ENCODE data around the gene DGAT2.

The DGAT2 gene

GRCh38 chr11:75836417-75836816, 67.8 kb downstream of the DGAT2 start:
- DNase-seq = no peak

DNA sequence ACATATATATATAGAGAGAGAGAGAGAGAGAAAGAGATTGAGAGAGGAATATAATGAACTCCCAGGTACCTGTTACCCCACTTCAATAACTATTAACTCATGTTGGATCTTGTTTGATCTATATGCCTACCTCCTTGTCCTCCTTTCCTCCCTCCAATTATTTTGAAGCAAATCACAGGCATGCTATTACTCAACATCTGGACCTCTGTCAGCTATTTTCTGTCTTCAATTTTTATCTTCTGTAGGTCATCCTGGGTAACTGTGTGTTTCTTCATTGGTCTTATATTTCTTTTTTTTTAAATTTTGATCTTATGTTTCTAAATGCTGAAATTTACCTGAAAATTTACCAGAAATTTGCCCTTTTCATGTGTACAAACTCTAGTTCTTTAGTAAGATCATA, 71.3 kb downstream of the DGAT2 start:
- DNase-seq = no peak

- DNase-seq = no peak
Observed at GRCh38 chr11:75840522-75840921, 71.9 kb downstream of the DGAT2 start.

DNA sequence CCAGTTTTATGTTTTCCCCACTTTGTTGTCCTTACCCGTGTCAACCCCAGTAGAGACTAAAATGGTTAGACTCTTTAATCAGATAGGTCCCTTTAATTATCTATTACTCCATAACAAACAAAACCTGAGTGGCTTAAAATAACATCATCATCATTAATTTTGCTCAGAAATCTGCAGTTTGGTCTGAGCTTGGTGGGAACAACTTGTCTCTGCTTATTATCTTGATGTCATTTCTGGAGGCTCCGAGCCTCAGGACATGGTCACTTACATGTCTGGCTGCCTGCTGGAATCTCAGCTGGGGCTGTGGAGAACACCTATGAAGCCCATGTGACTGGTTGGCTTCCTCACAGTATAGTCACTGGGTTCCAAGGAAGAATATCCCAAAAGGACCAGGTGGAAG, 73.2 kb downstream of the DGAT2 start:
- no peak for DNase-seq

DNA sequence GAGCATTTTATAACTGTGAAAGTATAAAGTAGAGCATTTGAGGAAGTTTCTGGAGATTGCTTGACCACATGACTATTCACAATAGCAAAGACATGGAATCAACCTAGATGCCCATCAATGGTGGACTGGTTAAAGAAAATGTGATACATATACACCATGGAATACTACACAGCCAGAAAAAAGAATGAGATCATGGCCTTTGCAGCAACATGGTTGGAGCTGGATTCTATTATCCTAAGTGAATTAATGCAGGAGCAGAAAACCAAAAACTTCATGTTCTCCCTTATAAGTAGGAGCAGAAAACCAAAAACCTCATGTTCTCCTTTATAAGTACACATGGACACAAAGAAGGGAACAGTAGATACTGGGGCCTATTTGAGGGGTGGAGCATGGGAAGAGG, 76.7 kb downstream of the DGAT2 start:
- DNase-seq = no peak

DNA sequence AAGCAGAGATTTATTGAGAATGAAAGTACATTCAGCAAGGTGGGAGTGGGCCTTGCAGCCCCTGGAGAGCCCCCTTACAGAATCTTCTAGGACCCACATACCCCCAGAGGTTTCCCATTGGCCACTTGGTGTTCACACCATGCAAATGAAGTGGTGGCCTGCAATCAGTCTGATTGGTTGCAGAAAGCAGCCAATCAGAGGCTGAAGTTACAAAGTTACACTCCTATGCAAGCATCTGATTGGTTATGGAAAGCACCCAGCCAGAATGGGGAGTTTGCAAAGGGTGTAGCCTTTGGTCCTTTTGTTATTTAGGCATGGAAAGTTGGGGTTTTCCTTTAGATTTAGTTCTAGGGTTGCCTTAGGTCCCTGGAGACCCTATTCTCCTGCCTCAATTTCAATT, 81.3 kb downstream of the DGAT2 start:
- DNase-seq = no peak

DNA sequence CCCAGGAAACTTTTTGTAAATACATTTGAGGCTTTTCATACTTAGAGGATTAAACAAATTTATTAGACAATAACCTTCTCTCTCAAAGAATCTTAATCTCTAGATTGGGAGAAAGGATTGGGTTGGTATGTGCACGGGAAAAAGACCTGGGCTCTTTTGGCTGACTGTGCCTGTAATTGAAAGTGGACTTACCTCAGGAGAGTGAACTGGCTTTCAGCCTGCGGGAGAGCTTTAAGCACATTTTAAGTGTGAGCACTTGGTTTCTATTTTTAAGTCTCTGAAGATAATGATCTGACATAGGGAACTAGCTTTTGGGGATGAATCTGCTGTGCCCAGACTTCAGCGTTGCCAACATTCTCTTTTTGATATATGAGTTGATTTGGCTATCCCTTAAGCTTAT, 82.2 kb downstream of the DGAT2 start:
- no peak for DNase-seq

All from NCI-H1417 treated with DMSO at 0.1 percent for 48 hours (cell line).